ENCODE results near the gene IGLON5.
A peak's percentile ranks its signal among the peaks of the same experiment; 100 is the strongest.

IGLON5 gene

DNA sequence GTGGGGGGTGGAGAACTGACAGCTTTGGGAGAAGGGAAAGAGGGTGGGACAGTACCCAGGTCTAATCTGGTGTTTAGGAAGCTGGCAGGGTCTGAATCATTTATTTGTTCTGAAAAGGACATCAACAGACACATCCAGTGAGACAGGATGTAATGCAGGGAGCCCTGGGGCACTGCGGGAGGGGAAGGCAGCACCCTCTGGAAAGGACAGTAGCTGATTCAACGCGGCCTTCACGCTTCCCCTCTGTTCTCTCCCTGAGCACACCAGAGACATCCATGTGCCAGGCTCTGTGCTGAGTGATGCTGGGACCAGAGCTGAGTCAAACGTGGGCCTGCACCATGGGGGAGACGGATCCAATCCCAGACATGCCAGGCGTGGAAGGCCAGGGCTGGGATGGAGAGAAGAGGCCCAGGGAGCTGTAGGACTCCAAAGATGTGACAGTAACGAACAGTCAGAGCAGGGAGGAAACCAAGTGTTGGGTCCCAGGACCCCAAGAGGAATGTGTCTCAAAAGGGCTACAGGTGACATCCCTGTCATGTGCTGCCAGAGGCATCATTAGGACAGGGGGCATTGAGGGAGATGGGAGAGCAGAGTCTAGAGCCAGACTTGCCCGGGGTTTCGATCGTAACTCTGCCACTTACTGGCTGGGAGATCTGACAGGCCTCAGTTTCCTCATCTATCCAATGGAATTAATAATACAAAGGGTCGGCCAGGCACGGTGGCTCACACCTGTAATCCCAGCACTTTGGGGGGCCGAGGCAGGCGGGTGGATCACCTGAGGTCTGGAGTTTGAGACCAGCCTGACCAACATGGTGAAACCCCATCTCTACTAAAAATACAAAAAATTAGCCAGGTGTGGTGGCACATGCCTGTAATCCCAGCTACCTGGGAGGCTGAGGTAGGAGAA, 53.0 kb downstream of the IGLON5 start:
- no peak for DNase-seq (ENCODE audit: low read depth in 1 of 2, low spot score in 1 of 2)

DNA sequence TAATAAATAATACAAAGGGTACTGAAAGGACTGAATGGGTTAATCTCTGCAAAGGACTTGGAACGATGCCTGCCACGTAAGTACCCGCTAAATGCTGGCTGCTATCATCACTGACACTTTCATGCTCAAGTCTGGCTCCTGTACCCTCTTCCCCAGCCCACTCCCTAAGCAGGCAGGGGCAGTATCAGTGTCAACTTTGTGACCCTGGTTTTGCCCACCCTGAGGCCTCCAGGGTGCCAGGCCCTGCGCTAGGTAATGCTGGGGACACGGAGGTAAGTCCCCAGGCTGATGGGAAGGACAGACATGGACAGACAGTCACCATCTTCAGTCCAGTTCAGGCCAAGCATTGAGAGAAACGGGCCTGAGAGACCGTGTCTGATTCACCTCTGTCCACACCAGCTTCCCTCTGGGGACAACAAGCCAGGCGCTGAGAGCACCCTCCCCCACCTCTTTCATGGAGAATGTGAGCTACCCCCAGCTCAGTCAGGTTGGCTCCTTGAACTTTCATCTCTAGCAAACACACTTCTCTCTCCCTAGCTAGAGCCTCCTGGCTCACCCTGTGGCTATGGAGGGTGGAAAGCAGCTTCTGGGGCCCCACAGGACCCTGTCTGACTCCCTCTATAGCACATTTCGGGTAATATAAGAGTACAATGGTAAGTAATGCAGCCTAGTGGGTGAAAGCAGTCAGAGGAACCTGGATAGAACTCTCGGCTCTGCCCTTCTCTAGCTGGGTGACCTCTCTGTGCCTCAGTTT, 53.9 kb downstream of the IGLON5 start:
- DNase-seq (ENCODE audit: low read depth in 1 of 2, low spot score in 1 of 2): no peak

DNA sequence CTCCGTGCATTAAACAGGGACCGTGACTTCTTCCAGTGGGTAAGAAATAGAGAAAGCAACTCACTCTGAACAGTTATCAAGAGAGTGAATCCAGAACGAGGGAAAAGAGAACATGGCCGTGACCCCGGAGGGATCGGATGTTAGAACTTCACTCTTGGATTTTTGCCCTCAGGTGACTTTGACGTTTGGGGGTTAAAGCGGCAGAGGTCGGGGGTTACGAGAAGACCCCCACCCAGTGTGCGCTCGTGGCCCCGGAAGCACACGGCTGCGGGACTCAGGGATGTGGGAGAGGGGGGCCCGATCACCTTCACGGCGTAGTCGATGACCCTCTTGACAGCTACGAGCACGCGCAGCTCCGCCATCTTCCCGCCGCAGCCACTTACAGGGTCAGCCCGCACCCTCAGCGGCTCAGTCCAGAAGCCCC, 54.5 kb downstream of the IGLON5 start, which contains the start of gene ETFB:
Gene ETFB (minus strand): TSS at position 424 of the 424 bp plus-strand sequence. CDS start 62 bp downstream, at position 362.
- DNase-seq (ENCODE audit: low read depth in 1 of 2, low spot score in 1 of 2): no peak

DNA sequence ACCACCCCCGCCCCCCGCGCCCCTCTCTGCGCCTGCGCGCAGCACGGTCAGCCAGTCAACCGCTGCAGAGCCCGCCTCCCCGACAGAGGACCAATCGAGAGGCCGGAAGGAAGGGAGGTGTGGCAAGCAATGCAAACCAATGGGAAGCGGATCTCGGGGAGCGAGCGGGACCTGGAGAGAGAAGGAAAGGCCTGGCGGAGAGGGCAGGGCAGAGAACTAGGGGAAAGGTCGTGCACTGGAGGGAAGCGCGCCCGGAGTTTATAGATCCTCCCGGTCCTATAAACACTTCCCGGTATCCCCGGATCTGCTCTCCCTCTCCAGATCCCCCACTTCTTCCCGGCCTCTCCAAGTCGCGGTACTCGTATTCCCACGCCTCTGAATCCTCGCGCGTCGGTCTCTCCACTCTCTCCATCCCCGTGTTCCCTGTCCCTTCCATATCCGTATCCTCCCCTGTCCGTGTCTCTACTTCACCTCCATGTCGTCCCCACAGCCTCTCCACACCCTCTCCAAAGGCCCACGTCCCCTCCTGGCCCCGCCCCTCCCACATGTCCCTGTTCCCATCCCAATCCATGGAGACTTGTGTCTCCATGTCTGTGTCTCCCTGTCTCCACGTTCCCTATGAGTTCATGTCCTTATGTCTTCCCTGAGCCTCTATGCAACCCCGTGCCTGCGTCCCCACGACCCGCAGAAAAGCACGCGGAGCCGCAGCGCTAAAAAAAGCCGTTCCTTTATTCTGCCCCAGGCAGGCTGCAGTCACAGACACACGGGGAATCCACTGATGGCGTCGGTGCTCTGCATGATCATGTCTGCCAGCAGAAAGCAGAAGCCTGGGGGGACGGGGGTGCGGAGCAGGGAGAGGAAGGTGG, 55.2 kb downstream of the IGLON5 start:
- peak; percentile 80 to 86 for DNase-seq (ENCODE audit: low read depth in 1 of 2, low spot score in 1 of 2)

DNA sequence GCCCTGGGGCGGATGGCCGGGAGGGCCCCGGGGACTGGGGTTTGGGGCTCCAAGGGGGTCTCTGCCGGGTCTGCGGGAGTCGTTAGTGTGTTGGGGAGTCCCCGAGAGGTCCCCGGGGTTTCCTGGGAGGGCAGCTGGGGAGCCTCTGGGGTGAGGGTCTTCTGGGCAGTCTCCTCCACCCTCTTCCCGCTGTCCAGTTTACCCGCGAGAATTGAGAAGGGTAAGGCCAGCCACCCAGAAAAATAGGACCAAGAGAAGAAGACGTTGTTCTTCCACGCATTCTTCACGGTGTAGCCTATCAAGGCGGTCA, 55.8 kb downstream of the IGLON5 start:
- no peak for DNase-seq (ENCODE audit: low read depth in 1 of 2, low spot score in 1 of 2)

DNA sequence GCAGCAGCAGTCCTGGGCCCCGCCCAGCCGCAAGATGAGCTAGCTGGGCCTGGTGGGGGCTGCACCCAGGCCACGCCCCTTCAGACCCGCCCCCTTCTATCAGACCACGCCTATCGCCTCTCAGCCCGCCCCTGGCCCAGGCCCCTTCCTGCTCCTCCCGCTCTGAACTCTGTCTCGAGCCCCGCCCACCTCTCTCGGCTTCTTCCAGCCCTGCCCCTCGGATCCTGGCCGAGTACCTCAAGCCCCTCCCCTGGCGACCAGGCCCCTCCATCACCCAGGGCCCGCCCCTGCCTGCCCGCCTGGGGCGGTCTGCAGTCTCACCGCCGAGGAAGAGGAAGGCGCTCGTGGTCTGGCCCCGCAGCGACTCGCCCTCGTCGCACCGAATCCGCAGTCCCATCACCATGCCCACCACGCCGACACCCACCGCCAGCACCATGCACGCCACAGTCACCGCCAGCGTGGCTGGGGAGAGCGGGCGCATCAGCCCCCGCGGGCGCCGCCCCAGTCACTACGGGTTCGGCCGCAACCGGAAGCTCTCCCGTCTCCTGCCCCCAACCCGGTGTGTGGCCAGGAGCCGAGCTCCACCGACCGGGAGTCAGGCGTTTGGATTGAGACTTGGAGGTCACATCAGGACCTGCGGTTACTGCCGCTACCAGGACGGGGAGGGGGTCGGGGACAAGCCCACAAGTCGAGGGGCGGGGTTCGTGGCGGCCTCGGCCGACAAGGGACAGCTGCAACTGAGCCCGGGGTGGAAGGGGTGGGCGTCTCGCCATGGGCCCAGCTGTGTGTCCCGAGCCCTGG, 56.3 kb downstream of the IGLON5 start:
- DNase-seq (ENCODE audit: low read depth in 1 of 2, low spot score in 1 of 2): peak; percentile 87 to 92

DNA sequence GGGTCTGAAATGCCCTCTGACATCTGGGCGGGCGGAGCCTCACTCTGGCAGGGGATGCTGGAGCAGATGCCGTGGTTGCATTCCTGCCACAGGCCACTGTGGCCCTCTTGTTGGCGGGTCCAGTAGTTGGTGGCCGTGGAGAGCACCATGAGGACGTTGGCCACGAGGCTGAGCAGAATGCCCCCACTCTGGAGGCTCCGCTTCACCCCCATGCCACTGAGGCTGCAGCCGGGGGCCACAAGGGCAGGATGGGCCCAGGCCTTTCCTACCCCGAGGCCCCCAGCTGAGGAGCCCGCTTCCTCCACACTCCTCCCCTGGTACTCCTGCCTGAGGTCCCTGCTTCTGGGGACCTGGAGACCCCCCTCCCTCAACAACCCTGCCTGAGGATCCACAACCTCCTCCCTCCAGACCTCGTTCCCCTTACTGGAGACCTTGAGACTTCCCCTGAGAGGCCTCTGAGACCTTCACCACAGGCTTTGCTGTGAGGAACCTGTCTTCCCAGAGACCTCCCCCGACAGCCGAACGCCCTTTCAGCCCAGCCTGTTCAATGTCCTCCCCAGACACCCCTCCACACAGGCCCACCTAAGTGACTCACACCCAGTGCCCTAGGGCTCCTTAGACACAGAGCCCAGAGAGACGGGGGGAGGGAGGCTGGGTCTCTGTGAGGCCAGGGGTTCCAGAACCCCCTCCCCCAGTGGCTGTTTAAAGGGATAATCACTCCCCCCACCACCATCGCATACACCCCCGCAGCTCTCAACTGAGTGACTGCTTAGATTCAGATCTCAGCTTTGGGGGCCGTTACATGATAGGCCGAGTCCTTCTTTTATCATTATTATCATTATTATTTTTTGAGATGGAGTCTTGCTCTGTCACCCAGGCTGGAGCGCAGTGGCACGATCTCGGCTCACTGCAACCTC, 57.2 kb downstream of the IGLON5 start, which contains the start of gene CLDND2:
Gene CLDND2 (minus strand): TSS at position 638 of the 917 bp plus-strand sequence. CDS start 426 bp downstream, at position 212.
- no peak for DNase-seq (ENCODE audit: low read depth in 1 of 2, low spot score in 1 of 2)

DNA sequence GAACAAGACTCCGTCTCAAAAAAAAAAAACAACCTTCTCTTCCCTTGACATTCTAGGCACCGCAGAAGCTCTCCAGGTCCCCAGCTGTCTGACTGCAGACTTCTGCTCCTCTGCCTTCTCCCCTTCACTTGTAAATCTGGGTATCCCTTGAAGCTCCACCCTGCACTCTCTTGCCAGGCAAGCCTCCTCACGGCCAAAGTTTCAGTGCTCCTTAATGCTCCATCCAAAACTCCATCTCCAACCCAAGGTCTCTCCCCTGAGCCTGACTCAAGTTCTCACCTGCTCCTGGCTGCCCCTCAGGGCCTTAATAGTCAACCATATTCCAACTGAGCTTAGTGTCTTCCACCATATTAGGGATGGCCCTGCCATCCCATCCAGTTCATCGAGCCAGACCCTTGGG, 58.8 kb downstream of the IGLON5 start:
- no peak for DNase-seq (ENCODE audit: low read depth in 1 of 2, low spot score in 1 of 2)

DNA sequence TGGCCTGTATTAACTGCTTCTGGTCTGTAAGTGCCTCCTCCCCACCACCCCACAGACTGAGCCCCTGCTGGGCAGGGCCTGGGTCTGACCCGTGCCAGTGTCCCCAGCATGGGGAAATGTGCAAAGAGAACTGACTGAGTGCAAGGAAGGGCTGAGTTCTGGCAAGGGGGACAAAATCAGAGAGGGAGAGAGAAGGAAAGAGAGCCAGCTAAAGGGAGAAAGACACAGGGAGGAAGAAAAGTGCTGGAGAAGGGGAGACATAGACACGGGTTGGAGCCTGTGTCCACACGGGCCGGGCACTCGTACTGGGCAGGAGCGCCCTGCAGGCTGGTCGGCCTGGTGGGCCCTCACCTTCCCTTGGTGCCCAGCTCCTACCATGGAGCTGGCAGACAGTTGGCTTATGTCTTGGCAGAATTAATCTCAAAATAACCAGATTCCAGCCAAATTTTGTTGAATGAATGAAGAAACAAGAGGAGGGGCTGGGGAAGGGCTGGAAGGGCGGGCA, 59.8 kb downstream of the IGLON5 start:
- no peak for DNase-seq (ENCODE audit: low read depth in 1 of 2, low spot score in 1 of 2)

DNA sequence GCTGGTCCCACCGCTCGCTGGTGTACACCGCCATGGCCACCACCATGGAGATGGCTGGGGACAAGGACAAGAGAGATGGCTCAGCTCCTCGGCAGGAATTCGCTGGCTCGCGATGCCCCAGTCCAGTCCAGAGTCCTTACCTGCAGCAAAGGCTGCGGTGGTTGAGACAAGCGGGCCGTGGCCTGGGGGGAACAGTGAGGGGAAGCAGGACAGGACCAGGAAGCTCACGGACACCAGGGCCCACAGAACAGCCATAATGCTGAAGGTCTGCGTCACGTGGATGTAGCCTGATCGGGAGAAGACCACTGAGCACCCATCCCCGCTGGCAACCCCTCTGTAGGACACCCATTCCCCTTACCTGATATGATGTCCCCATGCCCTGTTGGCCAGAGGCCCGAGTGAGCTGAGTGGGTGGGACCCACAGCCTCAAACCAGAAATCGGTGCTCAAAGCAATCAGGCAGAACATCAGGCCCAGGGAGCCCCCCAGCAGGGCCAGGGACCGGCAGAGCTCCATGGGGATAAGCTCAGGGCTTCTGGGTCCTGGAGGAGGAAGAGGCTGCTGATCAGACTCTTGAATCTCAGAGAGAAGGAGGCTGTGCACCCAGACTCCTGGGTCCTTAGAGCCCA, 60.7 kb downstream of the IGLON5 start:
- no peak for DNase-seq (ENCODE audit: low read depth in 1 of 2, low spot score in 1 of 2)

DNA sequence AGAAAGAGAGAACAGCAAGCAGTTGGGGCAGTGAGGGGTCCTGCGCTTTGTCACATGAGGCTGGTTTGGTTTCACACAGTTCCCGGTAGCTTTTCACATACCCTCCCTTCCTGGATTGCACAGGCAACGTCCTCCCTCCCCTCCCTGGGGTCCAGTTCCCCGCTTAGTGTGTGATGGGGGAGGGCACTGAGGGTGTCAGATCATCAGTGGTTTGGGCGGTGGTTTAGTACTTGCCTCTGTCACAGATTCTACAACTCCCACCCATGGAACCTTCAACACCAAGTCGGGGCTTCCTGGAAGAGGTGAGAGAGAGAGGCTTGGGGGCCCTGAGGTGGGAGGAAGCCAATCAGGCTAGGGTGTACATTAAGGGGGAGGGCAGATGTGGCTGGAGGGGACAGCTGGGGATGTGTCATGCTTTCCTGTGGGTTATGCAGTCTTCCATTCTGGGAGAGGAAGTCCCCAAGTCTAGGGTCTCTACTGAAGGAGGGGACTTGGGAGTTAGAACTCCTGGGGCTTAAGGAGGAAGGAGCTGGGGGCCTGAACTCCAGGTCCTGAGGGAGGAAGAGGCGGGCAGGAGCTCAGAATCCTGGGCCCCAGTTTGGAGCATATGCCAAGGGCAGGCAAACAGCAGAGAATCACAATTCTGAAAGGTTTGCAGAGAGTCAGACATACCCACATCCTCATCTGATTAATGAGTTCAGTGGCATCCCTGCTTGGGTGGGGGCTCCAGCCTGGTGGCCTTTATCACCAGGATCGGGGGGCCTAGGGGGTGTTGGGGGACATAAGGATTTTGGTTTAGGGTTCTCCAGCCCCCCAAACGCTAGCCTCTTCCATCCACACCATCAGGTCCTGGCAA, 61.4 kb downstream of the IGLON5 start, which contains the start of gene NKG7:
Gene NKG7 (minus strand): TSS at position 6 of the 856 bp plus-strand sequence. CDS start 119 bp downstream, outside the sequence.
- peak in 1 of 2 donors; percentile 50 for DNase-seq (ENCODE audit: low read depth in 1 of 2, low spot score in 1 of 2)

DNA sequence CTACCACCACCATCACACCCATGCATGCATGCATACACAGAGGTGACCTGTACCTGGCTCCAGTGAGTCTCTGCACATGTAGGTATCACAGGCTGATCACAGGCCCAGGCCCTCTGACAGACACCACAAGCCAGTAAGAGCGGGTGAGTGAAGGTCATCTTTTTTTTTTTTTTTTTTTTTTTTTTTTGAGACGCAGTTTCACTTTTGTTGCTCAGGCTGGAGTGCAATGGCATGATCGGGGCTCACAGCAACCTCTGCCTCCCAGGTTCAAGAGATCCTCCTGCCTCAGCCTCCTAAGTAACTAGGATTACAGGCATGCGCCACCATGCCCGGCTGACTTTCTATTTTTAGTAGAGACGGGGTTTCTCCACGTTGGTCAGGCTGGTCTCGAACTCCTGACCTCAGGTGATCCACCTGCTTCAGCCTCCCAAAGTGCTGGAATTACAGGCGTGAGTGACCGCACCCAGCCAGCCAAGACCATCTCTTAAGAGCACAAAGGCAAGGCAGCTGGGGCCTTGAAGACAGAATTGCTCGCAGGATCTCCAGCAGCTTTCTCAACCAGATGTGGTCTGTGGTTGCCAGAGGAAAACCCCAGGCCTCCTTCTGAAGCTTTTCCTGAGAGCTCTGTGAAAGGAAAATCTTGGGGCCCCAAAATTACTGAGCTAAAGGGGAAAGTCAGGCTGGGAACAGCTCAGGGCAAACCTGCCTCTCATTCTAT, 64.2 kb downstream of the IGLON5 start:
- no peak for DNase-seq (ENCODE audit: low read depth in 1 of 2, low spot score in 1 of 2)

DNA sequence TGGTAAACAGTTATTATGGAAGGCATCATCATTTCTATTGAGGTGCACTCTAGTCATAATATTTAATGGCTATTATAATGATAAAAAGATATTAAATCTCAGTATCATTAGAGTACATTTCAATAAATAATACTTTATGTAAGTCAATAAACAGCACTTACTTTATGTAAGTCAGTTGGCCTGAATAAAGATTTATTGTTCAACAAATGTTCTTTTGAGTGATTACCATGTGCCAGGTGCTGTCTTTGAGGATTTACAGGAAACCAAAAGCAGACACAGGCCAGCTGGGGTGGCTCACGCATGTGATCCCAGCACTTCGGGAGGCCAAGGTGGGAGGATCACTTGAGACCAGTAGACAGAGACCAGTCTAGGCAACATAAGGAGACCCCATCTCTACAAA, 66.0 kb downstream of the IGLON5 start:
- DNase-seq (ENCODE audit: low read depth in 1 of 2, low spot score in 1 of 2): no peak

DNA sequence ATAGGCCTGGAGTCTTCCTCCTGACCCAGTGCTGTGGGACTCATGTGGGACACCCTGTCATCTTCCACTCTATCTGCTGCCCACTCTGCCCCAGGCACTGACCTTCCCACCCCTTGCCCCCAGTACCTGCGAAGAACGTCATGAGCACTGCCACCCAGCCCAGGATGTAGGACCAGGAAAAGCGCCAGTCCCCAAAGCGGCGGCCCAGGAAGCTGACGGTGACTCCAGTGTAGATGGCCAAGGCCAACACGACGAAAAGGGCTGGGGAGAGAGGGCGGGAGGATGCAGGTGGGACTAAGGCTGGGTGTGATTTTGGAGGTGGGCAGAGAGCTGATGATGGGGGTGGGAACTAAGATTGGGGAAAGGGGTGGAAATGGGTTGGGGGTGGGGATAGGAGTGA, 68.9 kb downstream of the IGLON5 start:
- DNase-seq (ENCODE audit: low read depth in 1 of 2, low spot score in 1 of 2): no peak

All from activated T-helper 1 cell treated with anti-CD3 and anti-CD28 coated beads, Interleukin-2, amount 50 U/mL, for 16 hours (primary cell).